GM18517 (cell line): ENCODE data around the gene CGB7.
"Not testable (repeated sequence)": the region's sequence is repeated elsewhere in the genome, so short reads cannot be mapped to it uniquely, and the experiment has no call there.

Source experiments
- ATAC-seq: cut with Tn5 transposase; IDR thresholded peaks from one replicate; pipeline ENCODE4 v1.9.1; 2021; ENCODE audit warnings: mild to moderate bottlenecking, moderate library complexity; ENCODE audit not compliant: unreplicated experiment

CGB7 gene

DNA sequence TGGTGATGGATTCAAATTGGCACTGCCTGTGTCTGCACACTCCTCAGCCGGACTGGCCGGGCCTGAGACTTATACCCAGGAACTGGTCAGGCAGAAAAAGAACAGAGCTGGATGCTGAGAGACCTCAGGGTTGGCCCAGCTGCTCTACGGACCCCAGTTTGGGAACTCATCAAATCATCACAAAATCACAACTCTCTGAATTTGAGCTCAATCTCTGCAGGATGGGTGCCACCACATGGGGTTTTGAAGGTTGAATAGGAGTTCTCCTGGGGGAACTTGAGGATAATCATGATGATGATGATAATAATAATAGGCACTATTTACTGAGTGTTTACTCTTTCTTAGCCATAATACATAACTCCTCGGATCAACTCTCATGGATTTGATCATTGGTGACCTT lies 14.9 kb downstream of the CGB7 start:
- ATAC-seq, result not testable (repeated sequence)

DNA sequence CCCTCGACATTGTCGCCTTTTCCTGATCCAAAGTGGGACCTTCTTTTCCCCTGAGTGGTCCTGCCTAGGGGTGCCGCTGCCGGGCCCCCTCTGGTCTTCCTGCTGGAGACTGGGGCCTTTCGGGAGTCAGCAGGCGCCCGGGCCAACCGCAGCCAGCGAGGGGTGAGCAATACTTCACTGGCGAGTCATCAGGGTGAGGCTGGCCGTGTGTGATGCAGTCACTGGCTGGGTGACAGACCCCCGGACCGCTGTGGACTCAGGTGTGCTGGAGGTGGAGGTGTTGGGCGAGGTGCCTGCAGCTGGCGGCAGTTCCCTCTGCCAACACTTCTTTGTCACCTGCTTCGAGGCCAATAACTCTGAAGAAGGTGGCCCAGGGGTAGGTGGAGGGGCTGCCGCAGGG lies 15.4 kb downstream of the CGB7 start:
- no peak for ATAC-seq

DNA sequence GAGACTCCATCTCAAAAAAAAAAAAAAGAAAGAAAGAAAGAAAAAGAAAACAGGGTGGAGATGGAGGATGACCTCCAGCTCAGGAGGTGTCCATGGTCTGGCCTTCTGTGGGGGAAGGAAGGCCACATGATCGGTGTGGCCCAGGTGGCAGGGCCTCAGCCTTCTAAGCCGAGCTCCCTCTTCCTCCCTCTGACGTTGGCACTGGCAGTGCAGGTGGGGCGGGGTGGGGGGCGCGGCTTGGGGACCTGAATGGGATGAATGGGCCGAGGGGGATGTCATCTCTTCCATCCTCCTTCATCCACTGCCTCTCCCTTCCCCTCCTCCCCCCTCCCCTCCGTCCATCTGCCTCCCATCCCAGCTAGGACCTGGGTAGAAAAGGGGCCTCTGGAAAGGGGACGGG lies 17.8 kb downstream of the CGB7 start:
- not testable (repeated sequence) for ATAC-seq

DNA sequence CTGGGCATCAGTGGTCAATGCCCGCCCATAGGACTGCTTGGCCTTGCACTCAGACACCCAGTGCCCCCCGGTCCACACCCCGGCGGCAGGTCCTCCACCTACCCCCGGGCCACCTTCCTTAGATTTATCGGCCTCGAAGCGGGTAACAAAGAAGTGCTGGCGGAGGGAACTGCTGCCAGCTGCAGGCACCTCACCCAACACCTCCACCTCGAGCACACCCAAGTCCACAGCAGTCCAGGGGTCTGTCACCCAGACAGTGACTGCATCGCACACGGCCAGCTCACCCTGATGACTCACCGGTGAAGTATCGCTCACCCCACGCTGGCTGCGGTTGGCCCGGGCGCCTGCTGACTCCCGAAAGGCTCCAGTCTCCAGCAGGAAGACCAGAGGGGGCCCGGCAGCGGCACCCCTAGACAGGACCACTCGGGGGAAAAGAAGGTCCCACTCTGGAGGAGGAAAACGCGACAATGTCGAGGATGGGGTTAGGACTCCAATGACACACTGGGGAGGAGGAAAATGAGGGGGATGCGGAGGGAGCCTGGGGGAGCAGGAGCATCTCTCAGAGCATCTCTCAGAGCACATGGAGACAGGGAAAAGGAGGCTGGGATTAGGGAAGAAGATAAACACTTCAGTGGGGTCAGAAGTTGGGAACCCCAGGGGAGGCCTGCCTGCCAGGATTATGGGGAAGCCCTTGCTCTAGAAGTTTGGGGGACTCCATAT lies 18.8 kb downstream of the CGB7 start:
- ATAC-seq, result not testable (repeated sequence)

DNA sequence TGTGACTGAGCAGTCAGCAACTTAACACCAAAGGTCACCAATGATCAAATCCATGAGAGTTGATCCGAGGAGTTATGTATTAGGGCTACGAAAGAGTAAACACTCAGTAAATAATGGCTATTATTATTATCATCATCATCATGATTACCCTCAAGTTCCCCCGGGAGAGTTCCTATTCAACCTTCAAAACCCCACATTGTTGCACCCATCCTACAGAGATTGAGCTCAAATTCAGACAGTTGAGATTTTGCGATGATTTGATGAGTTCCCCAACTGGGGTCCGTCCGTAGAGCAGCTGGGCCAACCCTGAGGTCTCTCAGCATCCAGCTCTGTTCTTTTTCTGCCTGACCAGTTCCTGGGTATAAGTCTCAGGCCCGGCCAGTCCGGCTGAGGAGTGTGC lies 19.4 kb downstream of the CGB7 start:
- ATAC-seq, result not testable (repeated sequence)

DNA sequence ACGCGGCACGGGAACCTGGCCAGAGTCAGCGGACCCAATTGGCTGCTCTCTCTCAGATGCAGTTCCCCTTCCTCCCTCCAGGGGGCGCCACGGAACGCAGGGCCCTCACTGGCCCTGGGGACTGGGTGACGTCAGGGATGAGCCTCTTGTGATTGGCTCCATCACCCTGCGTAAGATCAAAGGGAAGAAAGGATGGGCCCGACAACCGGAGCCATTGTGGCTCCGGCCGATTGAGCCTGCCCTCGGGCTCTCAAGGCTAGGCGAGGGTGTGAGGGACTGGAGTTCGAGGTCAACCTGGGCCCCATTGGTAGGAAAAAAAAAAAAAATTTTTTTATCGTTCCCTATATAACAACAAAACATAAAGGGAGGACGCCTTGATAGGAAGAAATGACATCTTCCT lies 20.7 kb downstream of the CGB7 start, which contains the start of gene CGB1:
CGB1 (minus strand) TSS at position 81 of the 400 bp plus-strand sequence. CDS start 184 bp downstream, outside the sequence.
- not testable (repeated sequence) for ATAC-seq

DNA sequence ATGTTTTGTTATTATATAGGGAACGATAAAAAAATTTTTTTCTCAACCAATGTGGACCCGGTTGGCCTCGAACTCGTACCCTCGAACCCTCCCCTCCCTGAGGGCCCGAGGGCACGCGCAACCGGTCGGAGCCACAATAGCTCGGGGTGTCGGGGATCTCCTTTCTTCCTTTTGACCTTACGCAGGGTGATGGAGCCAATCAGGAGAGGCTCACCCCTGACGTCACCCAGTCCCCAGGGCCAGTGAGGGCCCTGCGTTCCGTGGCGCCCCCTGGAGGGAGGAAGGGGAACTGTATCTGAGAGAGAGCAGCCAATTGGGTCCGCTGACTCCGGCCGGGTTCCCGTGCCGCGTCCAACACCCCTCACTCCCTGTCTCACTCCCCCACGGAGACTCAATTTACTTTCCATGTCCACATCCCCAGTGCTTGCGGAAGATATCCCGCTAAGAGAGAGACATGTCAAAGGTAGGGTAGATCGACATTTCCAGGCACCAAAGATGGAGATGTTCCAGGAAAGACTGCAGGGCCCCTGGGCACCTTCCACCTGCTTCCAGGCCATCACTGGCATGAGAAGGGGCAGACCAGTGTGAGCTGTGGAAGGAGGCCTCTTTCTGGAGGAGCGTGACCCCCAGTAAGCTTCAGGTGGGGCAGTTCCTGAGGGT lies 25.8 kb downstream of the CGB7 start, which contains the start of gene CGB2:
CGB2 (plus strand) TSS at position 249 of the 660 bp plus-strand sequence; CDS start at position 455, 206 bp downstream.
- not testable (repeated sequence) for ATAC-seq

DNA sequence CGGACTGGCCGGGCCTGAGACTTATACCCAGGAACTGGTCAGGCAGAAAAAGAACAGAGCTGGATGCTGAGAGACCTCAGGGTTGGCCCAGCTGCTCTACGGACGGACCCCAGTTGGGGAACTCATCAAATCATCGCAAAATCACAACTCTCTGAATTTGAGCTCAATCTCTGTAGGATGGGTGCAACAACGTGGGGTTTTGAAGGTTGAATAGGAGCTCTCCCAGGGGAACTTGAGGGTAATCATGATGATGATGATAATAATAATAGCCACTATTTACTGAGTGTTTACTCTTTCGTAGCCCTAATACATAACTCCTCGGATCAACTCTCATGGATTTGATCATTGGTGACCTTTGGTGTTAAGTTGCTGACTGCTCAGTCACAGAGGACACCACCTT lies 27.2 kb downstream of the CGB7 start:
- not testable (repeated sequence) for ATAC-seq

DNA sequence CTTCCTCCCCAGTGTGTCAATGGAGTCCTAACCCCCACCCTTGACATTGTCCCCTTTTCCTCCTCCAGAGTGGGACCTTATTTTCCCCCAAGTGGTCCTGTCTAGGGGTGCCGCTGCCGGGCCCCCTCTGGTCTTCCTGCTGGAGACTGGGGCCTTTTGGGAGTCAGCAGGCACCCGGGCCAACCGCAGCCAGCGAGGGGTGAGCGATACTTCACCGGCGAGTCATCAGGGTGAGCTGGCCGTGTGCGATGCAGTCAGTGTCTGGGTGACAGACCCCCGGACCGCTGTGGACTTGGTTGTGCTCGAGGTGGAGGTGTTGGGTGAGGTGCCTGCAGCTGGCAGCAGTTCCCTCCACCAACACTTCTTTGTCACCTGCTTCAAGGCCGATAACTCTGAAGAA lies 27.8 kb downstream of the CGB7 start:
- ATAC-seq, result not testable (repeated sequence)

DNA sequence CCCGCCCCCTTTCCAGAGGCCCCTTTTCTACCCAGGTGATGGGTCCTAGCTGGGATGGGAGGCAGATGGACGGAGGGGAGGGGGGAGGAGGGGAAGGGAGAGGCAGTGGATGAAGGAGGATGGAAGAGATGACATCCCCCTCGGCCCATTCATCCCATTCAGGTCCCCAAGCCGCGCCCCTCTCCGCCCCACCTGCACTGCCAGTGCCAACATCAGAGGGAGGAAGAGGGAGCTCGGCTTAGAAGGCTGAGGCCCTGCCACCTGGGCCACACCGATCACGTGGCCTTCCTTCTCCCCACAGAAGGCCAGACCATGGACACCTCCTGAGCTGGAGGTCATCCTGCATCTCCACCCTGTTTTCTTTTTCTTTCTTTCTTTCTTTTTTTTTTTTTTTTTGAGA lies 28.9 kb downstream of the CGB7 start:
- not testable (repeated sequence) for ATAC-seq

DNA sequence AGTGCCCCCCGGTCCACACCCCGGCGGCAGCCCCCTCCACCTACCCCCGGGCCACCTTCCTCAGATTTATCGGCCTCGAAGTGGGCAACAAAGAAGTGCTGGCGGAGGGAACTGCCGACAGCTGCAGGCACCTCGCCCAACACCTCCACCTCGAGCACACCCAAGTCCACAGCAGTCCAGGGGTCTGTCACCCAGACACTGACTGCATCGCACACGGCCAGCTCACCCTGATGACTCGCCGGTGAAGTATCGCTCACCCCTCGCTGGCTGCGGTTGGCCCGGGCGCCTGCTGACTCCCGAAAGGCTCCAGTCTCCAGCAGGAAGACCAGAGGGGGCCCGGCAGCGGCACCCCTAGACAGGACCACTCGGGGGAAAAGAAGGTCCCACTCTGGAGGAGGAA lies 31.9 kb downstream of the CGB7 start:
- not testable (repeated sequence) for ATAC-seq

DNA sequence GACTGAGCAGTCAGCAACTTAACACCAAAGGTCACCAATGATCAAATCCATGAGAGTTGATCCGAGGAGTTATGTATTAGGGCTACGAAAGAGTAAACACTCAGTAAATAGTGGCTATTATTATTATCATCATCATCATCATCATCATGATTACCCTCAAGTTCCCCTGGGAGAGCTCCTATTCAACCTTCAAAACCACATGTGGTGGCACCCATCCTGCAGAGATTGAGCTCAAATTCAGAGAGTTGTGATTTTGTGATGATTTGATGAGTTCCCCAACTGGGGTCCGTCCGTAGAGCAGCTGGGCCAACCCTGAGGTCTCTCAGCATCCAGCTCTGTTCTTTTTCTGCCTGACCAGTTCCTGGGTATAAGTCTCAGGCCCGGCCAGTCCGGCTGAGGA lies 32.5 kb downstream of the CGB7 start:
- not testable (repeated sequence) for ATAC-seq

DNA sequence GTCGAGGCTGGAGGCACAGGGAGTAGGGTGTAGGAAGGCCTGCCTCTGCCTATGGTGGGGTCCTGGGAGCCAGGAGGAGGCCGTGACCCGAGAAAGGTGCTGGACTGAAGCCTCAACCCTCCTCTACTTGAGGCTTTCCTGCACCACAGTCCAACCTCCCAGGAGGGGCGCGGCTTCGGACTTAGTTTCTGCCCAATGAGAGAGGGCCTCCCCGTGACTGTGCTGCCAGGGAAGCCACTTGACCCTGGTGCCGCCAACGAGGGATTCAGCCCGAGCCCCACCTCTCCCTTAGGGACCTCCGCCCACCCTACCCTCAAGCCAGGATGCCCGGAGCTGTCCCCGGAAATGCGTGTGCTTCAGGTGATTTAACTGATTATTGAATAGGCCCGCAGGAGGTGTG lies 33.3 kb downstream of the CGB7 start, which contains the start of gene CGB3:
CGB3 (minus strand) TSS at position 101 of the 400 bp plus-strand sequence. CDS start 362 bp downstream, outside the sequence.
- not testable (repeated sequence) for ATAC-seq

DNA sequence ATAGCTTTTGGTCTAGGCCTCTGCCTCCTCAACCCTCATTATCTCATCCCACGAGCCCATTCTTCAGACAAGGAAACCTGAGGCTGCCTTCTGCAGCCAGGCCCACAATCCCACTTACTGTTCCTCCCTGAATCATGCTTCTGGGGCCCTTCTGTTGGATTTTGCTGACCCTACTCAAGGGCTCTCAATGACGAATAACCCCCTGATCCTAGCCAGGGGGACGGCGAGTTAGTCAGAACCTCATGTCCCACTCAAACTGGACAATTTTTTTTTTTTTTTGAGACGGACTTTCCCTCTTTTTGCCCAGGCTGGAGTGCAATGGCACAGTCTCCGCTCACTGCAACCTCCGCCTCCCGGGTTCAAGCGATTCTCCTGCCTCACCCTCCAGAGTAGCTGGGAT lies 35.4 kb downstream of the CGB7 start:
- ATAC-seq, result no peak

DNA sequence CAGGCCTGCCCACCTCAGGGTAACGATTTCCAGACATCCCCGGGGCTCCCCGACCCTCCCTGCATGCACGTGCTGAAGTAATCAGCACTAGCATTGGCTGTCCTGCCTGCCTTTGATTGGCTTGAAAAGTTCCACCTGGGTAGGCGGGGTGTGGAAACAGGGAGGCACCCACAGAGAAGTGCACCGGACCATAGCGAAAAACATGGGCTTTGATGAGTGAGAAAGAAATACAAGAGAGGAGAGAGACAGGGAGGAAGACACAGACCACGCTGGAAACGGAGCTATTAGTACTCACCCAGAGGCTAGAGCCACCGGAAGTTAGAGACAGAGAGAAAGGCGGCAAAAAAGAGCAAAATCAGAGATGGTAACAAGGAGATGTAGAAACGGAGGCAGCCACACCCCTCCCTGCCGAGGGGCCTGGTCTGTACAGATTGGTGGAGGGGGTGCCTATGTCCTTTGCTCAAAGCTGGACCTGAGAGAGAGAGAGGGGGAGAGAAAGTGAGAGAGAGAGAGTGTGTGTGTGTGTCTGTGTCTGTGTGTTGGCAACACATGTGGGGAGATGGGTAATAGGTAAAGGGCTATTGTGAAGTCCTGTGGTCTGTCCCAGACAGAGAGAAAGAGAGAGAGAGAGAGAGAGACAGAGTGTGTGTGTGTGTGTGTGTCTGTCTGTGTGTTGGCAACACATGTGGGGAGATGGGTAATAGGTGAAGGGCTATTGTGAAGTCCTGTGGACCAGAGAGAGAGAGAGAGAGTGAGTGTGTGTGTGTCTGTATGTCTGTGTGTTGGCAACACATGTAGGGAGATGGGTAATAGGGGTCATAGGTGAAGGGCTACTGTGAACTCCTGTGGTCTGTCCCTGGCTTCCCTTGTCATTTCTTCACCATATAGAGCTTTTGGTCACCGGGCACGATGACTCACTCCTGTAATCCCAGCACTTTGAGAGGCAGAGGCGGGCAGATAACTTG lies 36.3 kb downstream of the CGB7 start:
- ATAC-seq, result no peak

DNA sequence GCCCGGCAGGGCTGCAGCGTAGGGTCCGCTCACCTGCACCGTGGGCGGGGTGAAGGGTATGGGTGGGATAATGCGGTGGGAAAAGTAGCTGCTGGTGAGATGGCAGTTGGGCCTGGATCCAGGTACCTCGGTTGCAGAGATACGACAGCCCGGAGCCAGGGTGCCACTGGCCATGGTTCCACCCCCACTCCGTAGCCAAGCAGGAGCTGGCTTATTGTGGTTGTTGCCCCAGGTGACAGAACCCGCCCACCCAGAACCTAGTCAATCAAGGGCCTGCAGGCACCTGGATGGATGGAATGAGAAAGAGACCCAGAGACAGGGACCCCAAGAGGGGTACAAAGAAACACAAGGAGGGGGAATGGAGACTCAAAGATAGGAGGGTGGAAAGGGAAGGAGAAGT lies 37.2 kb downstream of the CGB7 start:
- no peak for ATAC-seq

DNA sequence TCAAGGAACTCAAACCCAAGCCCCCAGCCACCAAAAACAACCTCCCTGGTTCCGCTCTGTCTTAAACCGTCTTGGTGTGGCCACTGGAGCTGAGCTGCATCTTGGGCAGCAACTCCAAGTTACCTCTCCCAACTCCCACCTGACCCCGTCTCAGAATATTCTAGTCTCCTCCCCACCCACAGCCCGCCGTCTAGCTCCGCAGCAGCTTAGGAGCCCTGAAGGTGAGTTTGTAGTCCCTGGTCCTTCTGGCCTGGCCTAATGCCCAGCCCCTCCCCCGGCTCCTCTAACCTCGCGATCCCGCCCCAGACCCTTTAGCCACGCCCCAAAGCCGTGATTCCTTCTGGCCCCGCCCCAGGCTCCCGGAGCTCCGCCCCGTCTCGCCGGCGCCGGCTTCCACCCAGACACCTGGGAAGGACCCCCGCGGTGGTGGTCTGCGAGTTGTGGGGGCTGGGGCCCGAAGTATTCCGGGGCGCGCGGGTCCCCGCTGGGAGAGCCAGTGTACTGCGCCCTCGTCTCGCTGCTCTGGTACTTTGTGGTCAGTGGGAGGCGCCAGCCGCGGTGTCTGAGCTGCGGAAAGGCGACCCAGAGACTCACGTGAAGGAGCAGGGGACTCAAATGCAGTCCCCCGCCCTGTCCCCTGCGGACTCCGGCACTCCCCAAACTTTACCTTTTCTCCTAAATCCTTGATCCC lies 38.2 kb downstream of the CGB7 start:
- ATAC-seq, result no peak

DNA sequence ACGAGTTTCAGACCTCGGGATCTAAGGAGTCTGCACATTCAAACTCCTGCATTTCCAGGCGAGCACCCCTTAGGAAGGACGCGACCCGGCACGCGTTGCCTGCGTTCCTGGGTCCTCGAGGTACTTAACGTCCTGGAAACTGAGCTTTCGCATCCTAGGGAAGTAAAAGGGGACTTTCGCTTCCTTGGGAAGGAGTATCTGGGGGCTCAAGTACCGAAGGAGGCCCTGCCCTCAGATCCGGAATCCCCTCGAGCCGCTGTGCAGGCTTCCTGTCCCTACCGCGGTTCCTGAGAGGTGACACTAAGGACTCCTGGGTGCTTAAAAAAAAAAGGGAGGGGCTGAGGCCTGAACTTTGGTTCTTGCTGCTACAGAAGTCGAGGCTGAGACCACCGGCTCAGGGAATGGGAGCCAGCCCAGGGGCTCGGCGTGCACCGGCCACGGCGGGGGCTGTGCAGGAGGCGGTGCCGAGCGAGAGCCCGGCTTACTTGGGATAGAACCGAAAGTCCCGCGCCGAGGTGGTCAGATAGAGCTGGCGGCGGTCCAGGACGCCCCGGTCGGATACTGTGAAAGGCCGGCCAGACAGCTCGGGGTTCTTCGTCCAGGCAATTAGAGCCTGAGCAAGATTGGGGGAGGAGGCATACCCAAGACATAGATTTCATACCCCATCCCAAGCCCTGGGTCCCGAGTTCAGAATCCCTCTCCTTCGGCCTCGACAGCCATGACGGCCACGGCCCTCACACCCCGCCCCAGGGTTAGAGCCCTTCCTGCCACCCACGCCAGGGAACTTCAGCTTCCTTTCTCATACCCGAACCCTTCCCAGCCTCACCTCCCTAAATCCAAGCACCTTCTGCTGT lies 38.9 kb downstream of the CGB7 start:
- ATAC-seq, result not testable (repeated sequence)

DNA sequence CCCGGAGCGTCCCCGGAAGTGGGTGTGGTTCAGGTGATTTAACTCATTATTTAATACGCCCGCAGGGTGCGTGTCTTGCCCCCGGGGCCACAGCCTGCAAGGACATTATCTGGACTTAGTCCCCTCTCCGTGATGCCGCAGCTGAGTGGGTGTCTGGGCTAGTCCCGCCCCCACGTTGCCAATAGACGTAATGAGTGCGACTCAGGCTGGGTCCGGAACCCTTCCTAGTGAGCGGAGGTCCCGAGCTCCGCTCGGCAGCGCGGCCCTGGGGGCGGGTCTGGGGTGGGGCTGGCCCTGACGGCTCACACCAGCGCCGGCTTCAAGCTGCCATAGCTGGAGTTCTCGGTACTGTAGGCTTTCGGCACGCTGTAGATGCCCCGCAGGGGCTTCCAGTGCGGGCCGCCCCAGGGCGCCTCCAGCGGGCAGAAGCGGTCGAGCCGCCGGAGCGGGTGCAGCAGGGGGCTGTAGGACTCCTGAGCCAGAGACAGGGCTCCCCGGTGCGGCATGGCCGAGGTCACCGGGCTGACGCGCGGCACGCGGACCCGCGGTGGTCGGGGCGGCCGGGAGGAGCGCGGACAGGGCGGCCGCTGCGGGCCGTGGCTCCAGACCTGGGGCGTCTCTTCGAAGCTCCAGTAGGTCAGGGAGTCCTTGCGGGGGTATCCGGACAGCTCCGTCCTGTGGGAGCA lies 39.7 kb downstream of the CGB7 start:
- no peak for ATAC-seq
